Gastroesophageal sphincter (tissue), 4 donors: ENCODE results near the gene CREBBP. TPM values are rescaled to one million over a fixed set of nuclear protein-coding genes. Genes with fewer than 3 reads are reported as not detected.

Experiments
- ATAC-seq: fragments of 150-250 bp; one replicate; pipeline ENCODE4 v1.9.1; 2016; ENCODE audit warnings: mild to moderate bottlenecking, moderate library complexity
- H3K27ac ChIP-seq, 4 donors: fragments of 200-600 bp; sonication (generic) in 3 of 4; 1 replicate in 3 of 4; 2 replicates in 1 of 4; pipeline ENCODE4 v1.5.1; 2016 to 2019
- H3K27me3 ChIP-seq: fragments of 200-600 bp; sonication (generic); one replicate; pipeline ENCODE4 v1.5.1; 2019
- H3K36me3 ChIP-seq, 2 donors: fragments of 200-600 bp; sonication (generic); one replicate each; pipeline ENCODE4 v1.5.1; 2019; ENCODE audit warnings: control low read depth in 1 of 2
- H3K4me1 ChIP-seq, 3 donors: fragments of 200-600 bp; sonication (generic); 1 replicate in 2 of 3; 2 replicates in 1 of 3; pipeline ENCODE4 v1.5.1; 2016 to 2019; ENCODE audit warnings: control low read depth in 2 of 3
- H3K4me3 ChIP-seq, 2 donors: fragments of 200-600 bp; sonication (generic); one replicate each; pipeline ENCODE4 v1.5.1; 2019; ENCODE audit warnings: mild to moderate bottlenecking in 1 of 2, moderate library complexity in 1 of 2
- H3K9me3 ChIP-seq, 3 donors: fragments of 200-600 bp; sonication (generic); one replicate each; pipeline ENCODE4 v1.5.1; 2017 to 2019; ENCODE audit warnings: control low read depth in 2 of 3
- EP300 ChIP-seq: sonication (generic); formaldehyde crosslinking; IDR thresholded peaks from one replicate; pipeline ENCODE4 v1.6.1; 2017; ENCODE audit warnings: antibody characterized with exemption, mild to moderate bottlenecking
- POLR2A ChIP-seq, 2 donors: fragments of 450-650 bp; IDR thresholded peaks; one replicate each; pipeline ENCODE4 v1.6.1; 2017; ENCODE audit warnings: antibody characterized with exemption in 2 of 2, mild to moderate bottlenecking in 2 of 2, moderate library complexity in 1 of 2
- POLR2AphosphoS5 ChIP-seq: sonication (generic); formaldehyde crosslinking; IDR thresholded peaks from one replicate; pipeline ENCODE4 v1.6.1; 2017; ENCODE audit warnings: antibody characterized with exemption
- WGBS, 2 donors: methylation state at CpG; one replicate each; pipeline ENCODE4 v1.1.5; 2018; ENCODE audit warnings: low coverage in 1 of 2; 5-methylcytosine and 5-hydroxymethylcytosine counted together
- total RNA-seq, 4 donors: library from RNA; depleted of rRNA; stranded (reverse); fragments of >200 nt; gene quantifications; one replicate each; pipeline ENCODE4 v1.1.0, GENCODE V29; 2016
- TF ChIP-seq, protein P1 (sequence below), 4 experiments: fragments of 200-600 bp in 2 of 4; fragments of 450-650 bp in 2 of 4; sonication (generic) in 1 of 4; IDR thresholded peaks; one replicate each; pipeline ENCODE4 v1.5.1; 2017 to 2019; ENCODE audit warnings: antibody characterized with exemption in 4 of 4, mild to moderate bottlenecking in 2 of 4, moderate library complexity in 2 of 4

Gene CREBBP
- total RNA-seq, 4 donors from 2014 or later = 45.9 to 115 (median 61.7) TPM

GRCh38 chr16:3748307-3748706 is 132.2 kb downstream of the CREBBP start:
- peaks cover 0 to 36% (median 0%) of the 10 kb centered on the region in 3 donors for H3K4me1 ChIP-seq
- no peak overlapping the region for H3K27ac ChIP-seq
- no peak for ATAC-seq
- H3K36me3 ChIP-seq = peaks cover 0 to 90% of the 10 kb centered on the region in 2 donors
- no peaks in the 10 kb centered on the region for H3K9me3 ChIP-seq
- no peak overlapping the region for H3K4me3 ChIP-seq
- TF ChIP-seq POLR2A (IDR thresholded peaks at IDR 0.05) (no peak), POLR2AphosphoS5 (no peak), EP300 (no peak)
- TF ChIP-seq, protein P1, sequence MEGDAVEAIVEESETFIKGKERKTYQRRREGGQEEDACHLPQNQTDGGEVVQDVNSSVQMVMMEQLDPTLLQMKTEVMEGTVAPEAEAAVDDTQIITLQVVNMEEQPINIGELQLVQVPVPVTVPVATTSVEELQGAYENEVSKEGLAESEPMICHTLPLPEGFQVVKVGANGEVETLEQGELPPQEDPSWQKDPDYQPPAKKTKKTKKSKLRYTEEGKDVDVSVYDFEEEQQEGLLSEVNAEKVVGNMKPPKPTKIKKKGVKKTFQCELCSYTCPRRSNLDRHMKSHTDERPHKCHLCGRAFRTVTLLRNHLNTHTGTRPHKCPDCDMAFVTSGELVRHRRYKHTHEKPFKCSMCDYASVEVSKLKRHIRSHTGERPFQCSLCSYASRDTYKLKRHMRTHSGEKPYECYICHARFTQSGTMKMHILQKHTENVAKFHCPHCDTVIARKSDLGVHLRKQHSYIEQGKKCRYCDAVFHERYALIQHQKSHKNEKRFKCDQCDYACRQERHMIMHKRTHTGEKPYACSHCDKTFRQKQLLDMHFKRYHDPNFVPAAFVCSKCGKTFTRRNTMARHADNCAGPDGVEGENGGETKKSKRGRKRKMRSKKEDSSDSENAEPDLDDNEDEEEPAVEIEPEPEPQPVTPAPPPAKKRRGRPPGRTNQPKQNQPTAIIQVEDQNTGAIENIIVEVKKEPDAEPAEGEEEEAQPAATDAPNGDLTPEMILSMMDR (IDR thresholded peaks at IDR 0.05) = no peak
- WGBS, 2 donors = 63 to 66% methylated on average over 4 of the region's 5 CpGs
- H3K27me3 ChIP-seq = no peaks in the 10 kb centered on the region

DNA sequence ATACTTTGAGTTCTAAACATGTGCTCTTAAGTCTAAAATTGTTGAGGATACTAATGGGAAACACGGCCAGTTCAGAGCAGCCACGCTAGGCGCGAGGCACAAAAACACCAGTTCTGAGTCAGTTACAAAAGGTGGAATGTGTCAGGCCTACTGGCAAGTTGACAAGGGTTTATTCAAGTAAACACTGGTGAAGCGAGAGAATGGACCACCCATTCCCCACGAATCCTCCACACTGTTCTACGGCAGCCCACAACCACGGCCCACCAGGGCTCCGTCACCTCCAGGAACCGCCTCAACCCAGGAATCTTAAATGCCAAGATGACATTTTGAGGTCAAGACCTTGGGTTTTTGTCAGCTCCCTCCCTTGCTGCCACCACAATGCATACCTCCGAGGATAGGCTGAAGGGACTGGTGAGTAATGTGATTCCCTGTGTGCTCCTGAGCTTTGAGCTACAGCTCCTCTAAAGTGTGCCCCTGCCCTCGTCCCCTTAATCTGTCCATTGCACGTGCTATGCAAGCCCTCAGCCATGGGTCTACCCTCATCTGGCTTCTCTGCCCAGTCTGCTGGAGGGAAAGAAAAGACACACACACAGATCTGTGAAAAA is 134.7 kb downstream of the CREBBP start:
- peak; percentile 31 for ATAC-seq
- Histone ChIP-seq H3K27ac (peak overlapping the region in 1 of 4 donors; percentile 44), H3K36me3 (peaks cover 0 to 98% of the 10 kb centered on the region in 2 donors), H3K9me3 (no peaks in the 10 kb centered on the region), H3K4me3 (no peak overlapping the region), H3K4me1 (peaks cover 0 to 17% (median 0%) of the 10 kb centered on the region in 3 donors), H3K27me3 (no peaks in the 10 kb centered on the region)
- TF ChIP-seq POLR2AphosphoS5 = peak; percentile 34
- TF ChIP-seq, protein P1 (IDR thresholded peaks at IDR 0.05) = no peak
- WGBS, 2 donors = 45 to 47% methylated on average over 10 to 13 of the region's 13 CpGs

- peaks cover 0 to 100% of the 10 kb centered on the region in 2 donors for H3K36me3 ChIP-seq
- WGBS, 2 donors = 84 to 100% methylated on average over 1 to 4 of the region's 7 CpGs
Observed at GRCh38 chr16:3744018-3744417, 136.5 kb downstream of the CREBBP start.

GRCh38 chr16:3740934-3741333 is 139.6 kb downstream of the CREBBP start:
- Histone ChIP-seq H3K27me3 (no peaks in the 10 kb centered on the region), H3K9me3 (no peaks in the 10 kb centered on the region), H3K4me1 (peaks cover 0 to 11% (median 0%) of the 10 kb centered on the region in 3 donors), H3K4me3 (no peak overlapping the region), H3K27ac (no peak overlapping the region), H3K36me3 (peaks cover 0 to 100% of the 10 kb centered on the region in 2 donors)
- ATAC-seq = no peak
- 86 to 88% methylated on average over 1 to 2 of the region's 16 CpGs for WGBS, 2 donors
- TF ChIP-seq, protein P1 (IDR thresholded peaks at IDR 0.05) = no peak

More at GRCh38 chr16:3744018-3744417, 136.5 kb downstream of the CREBBP start:
- Histone ChIP-seq H3K9me3 (no peaks in the 10 kb centered on the region), H3K4me1 (peaks cover 0 to 17% (median 0%) of the 10 kb centered on the region in 3 donors), H3K27me3 (no peaks in the 10 kb centered on the region), H3K27ac (no peak overlapping the region), H3K4me3 (no peak overlapping the region)
- no peak for ATAC-seq
- no peak for TF ChIP-seq EP300
- no peak for TF ChIP-seq POLR2A (IDR thresholded peaks at IDR 0.05)
- TF ChIP-seq POLR2AphosphoS5 = no peak
- TF ChIP-seq, protein P1 (IDR thresholded peaks at IDR 0.05) = no peak

- peaks cover 0 to 100% of the 10 kb centered on the region in 2 donors for H3K36me3 ChIP-seq
- ATAC-seq = no peak
Observed at GRCh38 chr16:3740186-3740585, 140.3 kb downstream of the CREBBP start.

More at GRCh38 chr16:3740186-3740585, 140.3 kb downstream of the CREBBP start:
- WGBS, 2 donors = 87 to 89% methylated on average over 3 to 13 of the region's 14 CpGs
- TF ChIP-seq POLR2A (IDR thresholded peaks at IDR 0.05) (no peak), EP300 (no peak), POLR2AphosphoS5 (no peak)
- TF ChIP-seq, protein P1 (IDR thresholded peaks at IDR 0.05) = no peak
- Histone ChIP-seq H3K27ac (no peak overlapping the region), H3K27me3 (no peaks in the 10 kb centered on the region), H3K9me3 (no peaks in the 10 kb centered on the region), H3K4me3 (no peak overlapping the region), H3K4me1 (peaks cover 0 to 4% (median 0%) of the 10 kb centered on the region in 3 donors)
